Type B pancreatic cell (in vitro differentiated cells): ENCODE data around the gene KRTAP9-8. TPM values are rescaled to one million over a fixed set of nuclear protein-coding genes. Genes with fewer than 3 reads are reported as not detected.
"Not testable (repeated sequence)": the region's sequence is repeated elsewhere in the genome, so short reads cannot be mapped to it uniquely, and the experiment has no call there.

ENCODE experiments used
- DNase-seq: peaks from one replicate; pipeline ENCODE4 v3.0.0; 2021; ENCODE audit warnings: mixed read lengths; ENCODE audit not compliant: unreplicated experiment; ENCODE audit errors: extremely low spot score
- H3K27ac Mint-ChIP-seq: 2 replicates; pipeline ENCODE4 v1.8.0; 2021; ENCODE audit warnings: mild to moderate bottlenecking, mixed read lengths
- H3K27me3 Mint-ChIP-seq: 2 replicates; pipeline ENCODE4 v1.8.0; 2021; ENCODE audit warnings: mixed read lengths
- H3K36me3 Mint-ChIP-seq: 2 replicates; pipeline ENCODE4 v1.8.0; 2021; ENCODE audit warnings: mixed read lengths
- H3K4me1 Mint-ChIP-seq: one replicate; pipeline ENCODE4 v1.8.0; 2021; ENCODE audit warnings: mixed read lengths; ENCODE audit not compliant: unreplicated experiment
- H3K4me3 Mint-ChIP-seq: 2 replicates; pipeline ENCODE4 v1.8.0; 2021; ENCODE audit warnings: mild to moderate bottlenecking, mixed read lengths
- H3K9me3 Mint-ChIP-seq: 2 replicates; pipeline ENCODE4 v1.8.0; 2021; ENCODE audit warnings: mixed read lengths
- CTCF ChIP-seq: fragments of 200-600 bp; sonication (generic); conservative IDR thresholded peaks from 2 replicates; pipeline ENCODE4 v1.5.0; 2021; ENCODE audit warnings: antibody characterized with exemption, mild to moderate bottlenecking
- total RNA-seq: library from RNA; stranded (reverse); gene quantifications from 2 replicates; pipeline ENCODE4 v1.2.1, GENCODE V29; 2021; ENCODE audit warnings: low replicate concordance

The KRTAP9-8 gene
- total RNA-seq, 1 donor from 2014 or later = not detected

GRCh38 chr17:41256291-41256685 lies 18.5 kb downstream of the KRTAP9-8 start:
- peaks cover 36% of the 10 kb centered on the region for H3K27me3 Mint-ChIP-seq
- no peak overlapping the region for H3K4me3 Mint-ChIP-seq
- TF ChIP-seq CTCF = no peak
- no peak for DNase-seq
- H3K27ac Mint-ChIP-seq = no peak overlapping the region
- H3K9me3 Mint-ChIP-seq = no peaks in the 10 kb centered on the region
- no peaks in the 10 kb centered on the region for H3K36me3 Mint-ChIP-seq
- no peaks in the 10 kb centered on the region for H3K4me1 Mint-ChIP-seq

- no peaks in the 10 kb centered on the region for H3K4me1 Mint-ChIP-seq
- H3K27me3 Mint-ChIP-seq = peaks cover 32% of the 10 kb centered on the region
- H3K9me3 Mint-ChIP-seq = no peaks in the 10 kb centered on the region
- DNase-seq = no peak
- no peak for TF ChIP-seq CTCF
- no peaks in the 10 kb centered on the region for H3K36me3 Mint-ChIP-seq
- H3K27ac Mint-ChIP-seq = no peak overlapping the region
- H3K4me3 Mint-ChIP-seq = no peak overlapping the region
These were observed 20.6 kb downstream of the KRTAP9-8 start for GRCh38 chr17:41258406-41258805.

- DNase-seq = no peak
- peaks cover 20% of the 10 kb centered on the region for H3K27me3 Mint-ChIP-seq
- no peak overlapping the region for H3K4me3 Mint-ChIP-seq
- TF ChIP-seq CTCF = no peak
- H3K27ac Mint-ChIP-seq = no peak overlapping the region
- no peaks in the 10 kb centered on the region for H3K4me1 Mint-ChIP-seq
- H3K9me3 Mint-ChIP-seq = no peaks in the 10 kb centered on the region
- H3K36me3 Mint-ChIP-seq = no peaks in the 10 kb centered on the region
These were observed 25.4 kb downstream of the KRTAP9-8 start for GRCh38 chr17:41263212-41263611.

GRCh38 chr17:41264599-41264998 lies 26.8 kb downstream of the KRTAP9-8 start:
- Mint-ChIP-seq H3K27ac (no peak overlapping the region), H3K4me3 (no peak overlapping the region), H3K36me3 (no peaks in the 10 kb centered on the region), H3K4me1 (no peaks in the 10 kb centered on the region), H3K27me3 (peaks cover 19% of the 10 kb centered on the region), H3K9me3 (no peaks in the 10 kb centered on the region)
- TF ChIP-seq CTCF = no peak
- DNase-seq = no peak

GRCh38 chr17:41265078-41265477 lies 27.3 kb downstream of the KRTAP9-8 start, which contains the start of gene KRTAP9-6:
Gene KRTAP9-6 (plus strand): TSS chr17:41265378. CDS start chr17:41265378, 0 bp downstream.
- H3K27ac Mint-ChIP-seq = no peak within 1 kb of the TSS
- no peak for DNase-seq
- peaks cover 19% of the 10 kb centered on the region for H3K27me3 Mint-ChIP-seq
- TF ChIP-seq CTCF = no peak
- no peaks in the 10 kb centered on the region for H3K9me3 Mint-ChIP-seq
- no peaks in the 10 kb centered on the region for H3K4me1 Mint-ChIP-seq
- H3K36me3 Mint-ChIP-seq = no peaks in the 10 kb centered on the region
- no peak within 1 kb of the TSS for H3K4me3 Mint-ChIP-seq

- H3K36me3 Mint-ChIP-seq = no peaks in the 10 kb centered on the region
- no peaks in the 10 kb centered on the region for H3K9me3 Mint-ChIP-seq
- no peak overlapping the region for H3K4me3 Mint-ChIP-seq
- H3K27me3 Mint-ChIP-seq = peaks cover 7% of the 10 kb centered on the region
- TF ChIP-seq CTCF = no peak
- no peak overlapping the region for H3K27ac Mint-ChIP-seq
- no peak for DNase-seq
- no peaks in the 10 kb centered on the region for H3K4me1 Mint-ChIP-seq
These were observed 29.9 kb downstream of the KRTAP9-8 start for GRCh38 chr17:41267711-41268110.

GRCh38 chr17:41271323-41271722 lies 33.5 kb downstream of the KRTAP9-8 start:
- H3K9me3 Mint-ChIP-seq, H3K27ac Mint-ChIP-seq, DNase-seq, H3K4me3 Mint-ChIP-seq, H3K4me1 Mint-ChIP-seq, H3K27me3 Mint-ChIP-seq, H3K36me3 Mint-ChIP-seq: not testable (repeated sequence)
